Neural cell (in vitro differentiated cells): ENCODE data around the gene MKNK1. TPM values are rescaled to one million over a fixed set of nuclear protein-coding genes. Genes with fewer than 3 reads are reported as not detected.

Experiments used
- H2AFZ ChIP-seq: fragments of 200-600, 300-800 bp; sonication (generic), shearing (Covaris generic); 2 replicates; pipeline ENCODE4 v1.6.0; 2014; ENCODE audit warnings: low read depth, mild to moderate bottlenecking, antibody characterized with exemption, low read length, moderate library complexity
- H3F3A ChIP-seq: fragments of 200-600 bp; shearing (Covaris generic); 2 replicates; pipeline ENCODE4 v1.6.1; 2016; ENCODE audit warnings: mild to moderate bottlenecking, moderate library complexity, mixed read lengths, antibody characterized with exemption, low read length; ENCODE audit not compliant: insufficient read depth, poor library complexity, severe bottlenecking
- H3K27ac ChIP-seq: fragments of 200-600, 300-800 bp; sonication (generic), shearing (Covaris generic); 2 replicates; pipeline ENCODE4 v1.5.1; 2014; ENCODE audit warnings: mild to moderate bottlenecking, low read length, moderate library complexity
- H3K27me3 ChIP-seq: fragments of 300-800, 200-600 bp; sonication (generic), shearing (Covaris generic); 2 replicates; pipeline ENCODE4 v1.6.0; 2014; ENCODE audit warnings: mild to moderate bottlenecking, low read depth, low read length, moderate library complexity; ENCODE audit not compliant: insufficient read depth
- H3K36me3 ChIP-seq: fragments of 300-800, 200-600 bp; sonication (generic), shearing (Covaris generic); 2 replicates; pipeline ENCODE4 v1.5.1; 2014; ENCODE audit warnings: mild to moderate bottlenecking, antibody characterized with exemption, low read length, moderate library complexity; ENCODE audit not compliant: insufficient read depth
- H3K4me2 ChIP-seq: fragments of 300-800, 200-600 bp; sonication (generic), shearing (Covaris generic); 2 replicates; pipeline ENCODE4 v1.6.0; 2014; ENCODE audit warnings: mild to moderate bottlenecking, low read length
- H3K4me3 ChIP-seq: fragments of 300-800, 200-600 bp; sonication (generic), shearing (Covaris generic); 2 replicates; pipeline ENCODE4 v1.5.1; 2014; ENCODE audit warnings: mild to moderate bottlenecking, low read length, moderate library complexity
- H3K79me2 ChIP-seq: fragments of 200-600 bp; shearing (Covaris generic); replicated peaks from 2 replicates; pipeline ENCODE4 v1.6.0; 2014; ENCODE audit warnings: mild to moderate bottlenecking, low read length, moderate library complexity; ENCODE audit not compliant: insufficient read depth
- H3K9ac ChIP-seq: fragments of 300-800, 200-600 bp; sonication (generic), shearing (Covaris generic); 2 replicates; pipeline ENCODE4 v1.6.1; 2016; ENCODE audit warnings: mild to moderate bottlenecking, low read length, mixed read lengths
- H3K9me2 ChIP-seq: fragments of 200-600 bp; shearing (Covaris generic); 2 replicates; pipeline ENCODE4 v1.6.1; 2016; ENCODE audit warnings: mild to moderate bottlenecking, low read length, mixed read lengths; ENCODE audit not compliant: insufficient read depth
- H3K9me3 ChIP-seq: fragments of 200-600, 300-800 bp; sonication (generic), shearing (Covaris generic); 2 replicates; pipeline ENCODE4 v1.6.1; 2016; ENCODE audit warnings: mild to moderate bottlenecking, mixed run types, low read length, moderate library complexity, mixed read lengths
- H4K20me1 ChIP-seq: fragments of 200-600 bp; shearing (Covaris generic); 2 replicates; pipeline ENCODE4 v1.6.1; 2016; ENCODE audit warnings: mild to moderate bottlenecking, mixed run types; ENCODE audit not compliant: insufficient read depth
- EP300 ChIP-seq: fragments of 450-650 bp; conservative IDR thresholded peaks from 2 replicates; pipeline ENCODE4 v1.6.1; 2014; ENCODE audit warnings: antibody characterized with exemption, mild to moderate bottlenecking, moderate library complexity; ENCODE audit not compliant: poor library complexity, severe bottlenecking
- EZH2 ChIP-seq: fragments of 200-600, 300-800 bp; shearing (Covaris generic), sonication (generic); IDR thresholded peaks from 2 replicates; pipeline ENCODE4 v1.6.1; 2014; ENCODE audit warnings: antibody characterized with exemption, low read length, borderline replicate concordance, mild to moderate bottlenecking; ENCODE audit not compliant: insufficient read depth, poor library complexity, severe bottlenecking
- MXI1 ChIP-seq: fragments of 450-650 bp; conservative IDR thresholded peaks from 2 replicates; pipeline ENCODE4 v1.6.1; 2014; ENCODE audit warnings: antibody characterized with exemption, mild to moderate bottlenecking; ENCODE audit not compliant: poor library complexity, severe bottlenecking
- POLR2AphosphoS5 ChIP-seq: IDR thresholded peaks from 2 replicates; pipeline ENCODE4 v1.6.1; 2012
- RAD21 ChIP-seq: fragments of 450-650 bp; conservative IDR thresholded peaks from 2 replicates; pipeline ENCODE4 v1.6.1; 2014; ENCODE audit warnings: antibody characterized with exemption, mild to moderate bottlenecking, moderate library complexity
- SMC3 ChIP-seq: fragments of 450-650 bp; conservative IDR thresholded peaks from 2 replicates; pipeline ENCODE4 v1.6.1; 2014; ENCODE audit warnings: antibody characterized with exemption, mild to moderate bottlenecking, moderate library complexity; ENCODE audit not compliant: poor library complexity
- TAF1 ChIP-seq: IDR thresholded peaks from 2 replicates; pipeline ENCODE4 v1.6.1; 2012; ENCODE audit warnings: low read depth
- polyA plus RNA-seq: library from polyadenylated mRNA; depleted of rRNA; stranded (reverse); fragments of >200 nt; gene quantifications from 2 replicates; pipeline ENCODE4 v1.2.3, GENCODE V29; 2014
- TF ChIP-seq, protein P1 (sequence below): fragments of 450-650 bp; IDR thresholded peaks from 2 replicates; pipeline ENCODE4 v1.5.1; 2014; ENCODE audit warnings: antibody characterized with exemption, mild to moderate bottlenecking, moderate library complexity; ENCODE audit not compliant: poor library complexity, severe bottlenecking
- TF ChIP-seq, protein P2 (sequence below): IDR thresholded peaks from 2 replicates; pipeline ENCODE4 v1.6.1; 2012; ENCODE audit warnings: borderline replicate concordance

The MKNK1 gene
- polyA plus RNA-seq, 1 donor from 2014 or later: 9.6 TPM

DNA sequence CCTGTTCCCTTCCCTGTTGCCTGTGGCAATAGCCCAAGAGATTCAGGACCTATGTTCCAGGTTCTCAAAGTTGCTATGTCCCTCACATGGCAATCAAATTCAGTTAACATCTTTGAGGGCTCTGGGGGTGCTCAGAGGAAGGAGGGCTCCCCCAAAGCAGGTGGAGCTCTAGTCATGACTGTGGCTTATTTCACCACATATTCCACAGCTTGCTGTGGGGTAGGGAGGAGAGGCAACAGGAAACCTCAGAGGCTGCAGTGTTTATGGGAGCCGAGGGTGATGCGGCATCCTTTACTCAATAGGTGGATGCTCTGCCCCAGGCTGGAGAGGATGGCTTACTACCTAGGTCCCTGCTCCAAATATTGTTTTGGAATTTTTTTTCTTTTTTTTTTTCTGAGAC is 1.2 kb upstream of the MKNK1 start:
- Histone ChIP-seq H3K4me2 (no peak overlapping the region), H3K9me2 (no peaks in the 10 kb centered on the region), H4K20me1 (no peaks in the 10 kb centered on the region), H3K4me3 (no peak overlapping the region), H2AFZ (no peak overlapping the region), H3K36me3 (no peaks in the 10 kb centered on the region), H3K9ac (no peak overlapping the region), H3K27me3 (no peaks in the 10 kb centered on the region), H3K27ac (no peak overlapping the region), H3K79me2 (no peaks in the 10 kb centered on the region), H3K9me3 (no peaks in the 10 kb centered on the region), H3F3A (no peaks in the 10 kb centered on the region)
- TF ChIP-seq EZH2 (no peak), POLR2AphosphoS5 (no peak), TAF1 (no peak), MXI1 (no peak), EP300 (no peak), SMC3 (no peak), RAD21 (no peak)
- TF ChIP-seq, protein P1, sequence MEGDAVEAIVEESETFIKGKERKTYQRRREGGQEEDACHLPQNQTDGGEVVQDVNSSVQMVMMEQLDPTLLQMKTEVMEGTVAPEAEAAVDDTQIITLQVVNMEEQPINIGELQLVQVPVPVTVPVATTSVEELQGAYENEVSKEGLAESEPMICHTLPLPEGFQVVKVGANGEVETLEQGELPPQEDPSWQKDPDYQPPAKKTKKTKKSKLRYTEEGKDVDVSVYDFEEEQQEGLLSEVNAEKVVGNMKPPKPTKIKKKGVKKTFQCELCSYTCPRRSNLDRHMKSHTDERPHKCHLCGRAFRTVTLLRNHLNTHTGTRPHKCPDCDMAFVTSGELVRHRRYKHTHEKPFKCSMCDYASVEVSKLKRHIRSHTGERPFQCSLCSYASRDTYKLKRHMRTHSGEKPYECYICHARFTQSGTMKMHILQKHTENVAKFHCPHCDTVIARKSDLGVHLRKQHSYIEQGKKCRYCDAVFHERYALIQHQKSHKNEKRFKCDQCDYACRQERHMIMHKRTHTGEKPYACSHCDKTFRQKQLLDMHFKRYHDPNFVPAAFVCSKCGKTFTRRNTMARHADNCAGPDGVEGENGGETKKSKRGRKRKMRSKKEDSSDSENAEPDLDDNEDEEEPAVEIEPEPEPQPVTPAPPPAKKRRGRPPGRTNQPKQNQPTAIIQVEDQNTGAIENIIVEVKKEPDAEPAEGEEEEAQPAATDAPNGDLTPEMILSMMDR: no peak
- TF ChIP-seq, protein P2, sequence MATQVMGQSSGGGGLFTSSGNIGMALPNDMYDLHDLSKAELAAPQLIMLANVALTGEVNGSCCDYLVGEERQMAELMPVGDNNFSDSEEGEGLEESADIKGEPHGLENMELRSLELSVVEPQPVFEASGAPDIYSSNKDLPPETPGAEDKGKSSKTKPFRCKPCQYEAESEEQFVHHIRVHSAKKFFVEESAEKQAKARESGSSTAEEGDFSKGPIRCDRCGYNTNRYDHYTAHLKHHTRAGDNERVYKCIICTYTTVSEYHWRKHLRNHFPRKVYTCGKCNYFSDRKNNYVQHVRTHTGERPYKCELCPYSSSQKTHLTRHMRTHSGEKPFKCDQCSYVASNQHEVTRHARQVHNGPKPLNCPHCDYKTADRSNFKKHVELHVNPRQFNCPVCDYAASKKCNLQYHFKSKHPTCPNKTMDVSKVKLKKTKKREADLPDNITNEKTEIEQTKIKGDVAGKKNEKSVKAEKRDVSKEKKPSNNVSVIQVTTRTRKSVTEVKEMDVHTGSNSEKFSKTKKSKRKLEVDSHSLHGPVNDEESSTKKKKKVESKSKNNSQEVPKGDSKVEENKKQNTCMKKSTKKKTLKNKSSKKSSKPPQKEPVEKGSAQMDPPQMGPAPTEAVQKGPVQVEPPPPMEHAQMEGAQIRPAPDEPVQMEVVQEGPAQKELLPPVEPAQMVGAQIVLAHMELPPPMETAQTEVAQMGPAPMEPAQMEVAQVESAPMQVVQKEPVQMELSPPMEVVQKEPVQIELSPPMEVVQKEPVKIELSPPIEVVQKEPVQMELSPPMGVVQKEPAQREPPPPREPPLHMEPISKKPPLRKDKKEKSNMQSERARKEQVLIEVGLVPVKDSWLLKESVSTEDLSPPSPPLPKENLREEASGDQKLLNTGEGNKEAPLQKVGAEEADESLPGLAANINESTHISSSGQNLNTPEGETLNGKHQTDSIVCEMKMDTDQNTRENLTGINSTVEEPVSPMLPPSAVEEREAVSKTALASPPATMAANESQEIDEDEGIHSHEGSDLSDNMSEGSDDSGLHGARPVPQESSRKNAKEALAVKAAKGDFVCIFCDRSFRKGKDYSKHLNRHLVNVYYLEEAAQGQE: no peak

DNA sequence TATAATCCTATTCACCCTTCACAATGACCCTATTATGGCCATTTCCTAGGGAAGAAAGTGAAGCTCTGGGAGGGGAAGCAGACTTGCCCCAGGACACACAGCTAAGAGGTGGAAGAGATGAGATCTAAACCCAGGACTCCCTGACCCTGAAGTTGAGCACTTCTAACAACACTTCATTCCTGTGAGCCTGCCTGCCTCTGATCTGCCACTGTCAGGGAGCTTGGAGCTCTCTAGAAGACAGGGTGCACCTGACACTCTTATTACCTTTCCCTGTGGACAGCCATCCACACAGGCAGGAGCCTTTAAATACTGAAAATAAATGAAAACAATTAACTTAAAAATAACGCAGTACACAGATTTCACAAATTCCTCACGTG is 599 bp downstream of the MKNK1 start:
- Histone ChIP-seq H3K9me3 (no peaks in the 10 kb centered on the region), H3F3A (no peaks in the 10 kb centered on the region), H4K20me1 (no peaks in the 10 kb centered on the region), H3K4me3 (peak overlapping the region; percentile 74), H3K4me2 (peak overlapping the region; percentile 47), H3K27me3 (no peaks in the 10 kb centered on the region), H3K36me3 (no peaks in the 10 kb centered on the region), H3K9me2 (no peaks in the 10 kb centered on the region), H2AFZ (peak overlapping the region; percentile 57), H3K27ac (no peak overlapping the region), H3K79me2 (no peaks in the 10 kb centered on the region), H3K9ac (peak overlapping the region; percentile 67)
- TF ChIP-seq, protein P2: no peak
- TF ChIP-seq TAF1 (no peak), RAD21 (no peak), EP300 (no peak), POLR2AphosphoS5 (no peak), EZH2 (no peak)
- TF ChIP-seq, protein P1: no peak
